Measurements from ENCODE around the gene PF4V1.

Gene PF4V1

GRCh38 chr4:73847526-73848182 is 5.4 kb upstream of the PF4V1 start:
- DNase-seq: no peak

GRCh38 chr4:73848183-73848777 is 4.8 kb upstream of the PF4V1 start:
- no peak for DNase-seq

- DNase-seq: peak; percentile 1
Measured at GRCh38 chr4:73850261-73850970, 2.7 kb upstream of the PF4V1 start.

- DNase-seq: no peak
Measured at GRCh38 chr4:73851293-73851692, 1.8 kb upstream of the PF4V1 start.

- DNase-seq: no peak
Measured at GRCh38 chr4:73852771-73853170, 325 bp upstream of the PF4V1 start.

- DNase-seq: no peak
Measured at GRCh38 chr4:73853718-73854473, 800 bp downstream of the PF4V1 start.

- DNase-seq: no peak
Measured at GRCh38 chr4:73855406-73855805, 2.3 kb downstream of the PF4V1 start.

GRCh38 chr4:73856518-73856917 is 3.4 kb downstream of the PF4V1 start:
- DNase-seq: no peak

GRCh38 chr4:73859614-73860088 is 6.6 kb downstream of the PF4V1 start:
- no peak for DNase-seq

- no peak for DNase-seq
Measured at GRCh38 chr4:73860181-73860580, 7.1 kb downstream of the PF4V1 start.

- DNase-seq: no peak
Measured at GRCh38 chr4:73860917-73861316, 7.8 kb downstream of the PF4V1 start.

- DNase-seq: no peak
Measured at GRCh38 chr4:73862322-73862721, 9.2 kb downstream of the PF4V1 start.

GRCh38 chr4:73864365-73864764 is 11.3 kb downstream of the PF4V1 start:
- peak; percentile 31 for DNase-seq

GRCh38 chr4:73864961-73865360 is 11.9 kb downstream of the PF4V1 start:
- no peak for DNase-seq

- no peak for DNase-seq
Measured at GRCh38 chr4:73865431-73866096, 12.5 kb downstream of the PF4V1 start.

GRCh38 chr4:73866246-73866645 is 13.2 kb downstream of the PF4V1 start:
- no peak for DNase-seq

- DNase-seq: peak; percentile 4
Measured at GRCh38 chr4:73867783-73868182, 14.7 kb downstream of the PF4V1 start.

GRCh38 chr4:73868206-73869129 is 15.4 kb downstream of the PF4V1 start:
- no peak for DNase-seq

- peak; percentile 19 for DNase-seq
Measured at GRCh38 chr4:73869130-73870055, 16.3 kb downstream of the PF4V1 start, which contains the start of gene CXCL1. Gene CXCL1, plus strand, starts transcription at chr4:73869393. Its CDS starts 78 bp downstream, at chr4:73869471.

GRCh38 chr4:73870260-73870659 is 17.2 kb downstream of the PF4V1 start:
- no peak for DNase-seq
